ENCODE measurements around the gene STAT2.
"Not testable (repeated sequence)": the region's sequence is repeated elsewhere in the genome, so short reads cannot be mapped to it uniquely, and the experiment has no call there.

Gene STAT2

GRCh38 chr12:56348776-56349175 lies 11.1 kb downstream of the STAT2 start:
- Histone ChIP-seq H3K27me3 (no peaks in the 10 kb centered on the region), H3K4me3 (ENCODE audit: low read depth, low read length) (no peak overlapping the region), H3K36me3 (no peaks in the 10 kb centered on the region)

GRCh38 chr12:56347255-56347654 lies 12.7 kb downstream of the STAT2 start:
- H3K4me1 ChIP-seq, H3K36me3 ChIP-seq, DNase-seq: not testable (repeated sequence)

More at GRCh38 chr12:56348776-56349175, 11.1 kb downstream of the STAT2 start:
- no peak for TF ChIP-seq CTCF (IDR thresholded peaks at IDR 0.05; ENCODE audit: low read depth, low read length)
- DNase-seq = no peak
- no peaks in the 10 kb centered on the region for H3K9me3 ChIP-seq
- no peaks in the 10 kb centered on the region for H3K4me1 ChIP-seq

GRCh38 chr12:56346675-56347074 lies 13.2 kb downstream of the STAT2 start:
- no peaks in the 10 kb centered on the region for H3K36me3 ChIP-seq
- peak; percentile 43 for DNase-seq
- H3K4me3 ChIP-seq (ENCODE audit: low read depth, low read length) = no peak overlapping the region
- H3K4me1 ChIP-seq = no peaks in the 10 kb centered on the region
- H3K27me3 ChIP-seq = no peaks in the 10 kb centered on the region
- peak; percentile 30 for TF ChIP-seq CTCF (IDR thresholded peaks at IDR 0.05; ENCODE audit: low read depth, low read length)
- no peaks in the 10 kb centered on the region for H3K9me3 ChIP-seq

More at GRCh38 chr12:56347255-56347654, 12.7 kb downstream of the STAT2 start:
- H3K9me3 ChIP-seq; H3K27me3 ChIP-seq; H3K4me3 ChIP-seq (ENCODE audit: low read depth, low read length): not testable (repeated sequence)

- not testable (repeated sequence) for H3K4me3 ChIP-seq (ENCODE audit: low read depth, low read length); H3K4me1 ChIP-seq; H3K27me3 ChIP-seq; H3K36me3 ChIP-seq; H3K9me3 ChIP-seq; DNase-seq
Measured at GRCh38 chr12:56342290-56342689, 17.6 kb downstream of the STAT2 start.

DNA sequence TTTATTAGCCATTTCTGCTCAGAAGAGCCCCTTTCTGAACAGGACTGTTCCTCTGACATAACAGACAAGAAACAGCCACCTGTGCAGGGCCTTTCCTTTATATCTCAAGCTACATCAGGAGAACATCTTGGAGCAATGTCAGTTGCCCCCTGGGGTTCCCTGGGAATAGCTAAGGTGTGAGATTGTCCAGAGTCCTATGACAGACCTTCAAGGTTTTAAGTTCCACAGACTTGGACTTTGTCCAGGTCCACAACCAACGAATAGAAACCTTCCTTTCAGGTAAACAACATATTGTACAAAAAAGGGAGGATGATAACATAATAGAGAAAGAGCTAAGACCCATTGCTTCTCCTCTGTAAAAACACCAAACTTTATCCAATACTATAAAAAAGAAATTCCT lies 18.3 kb downstream of the STAT2 start:
- no peak for TF ChIP-seq CTCF (IDR thresholded peaks at IDR 0.05; ENCODE audit: low read depth, low read length)
- H3K4me3 ChIP-seq (ENCODE audit: low read depth, low read length) = no peak overlapping the region
- H3K27me3 ChIP-seq = no peaks in the 10 kb centered on the region
- no peak for DNase-seq
- no peaks in the 10 kb centered on the region for H3K36me3 ChIP-seq
- no peaks in the 10 kb centered on the region for H3K4me1 ChIP-seq
- H3K9me3 ChIP-seq = no peaks in the 10 kb centered on the region

GRCh38 chr12:56339158-56339422 lies 20.8 kb downstream of the STAT2 start:
- Histone ChIP-seq H3K27me3 (no peaks in the 10 kb centered on the region), H3K36me3 (no peaks in the 10 kb centered on the region), H3K9me3 (no peaks in the 10 kb centered on the region), H3K4me1 (no peaks in the 10 kb centered on the region), H3K4me3 (ENCODE audit: low read depth, low read length) (no peak overlapping the region)
- no peak for TF ChIP-seq CTCF (IDR thresholded peaks at IDR 0.05; ENCODE audit: low read depth, low read length)
- no peak for DNase-seq

- Histone ChIP-seq H3K27me3 (no peaks in the 10 kb centered on the region), H3K4me3 (ENCODE audit: low read depth, low read length) (no peak within 1 kb of the TSS), H3K9me3 (no peaks in the 10 kb centered on the region), H3K4me1 (no peaks in the 10 kb centered on the region), H3K36me3 (no peaks in the 10 kb centered on the region)
- no peak for TF ChIP-seq CTCF (IDR thresholded peaks at IDR 0.05; ENCODE audit: low read depth, low read length)
- no peak for DNase-seq
Measured at GRCh38 chr12:56338308-56339157, 21.4 kb downstream of the STAT2 start, which contains the start of gene IL23A. TSS of gene IL23A (plus strand) at chr12:56338884. CDS start at chr12:56339045, 161 bp downstream.

All from BE2C (cell line).